HEK293 (cell line): ENCODE results near the gene CDH7.

ENCODE experiments used
- CTCF ChIA-PET: fragments of 350-600 bp; formaldehyde crosslinking; extraction: SDS; loops from one replicate; lab custom pipeline; 2021; ENCODE audit warnings: antibody characterized with exemption; lab: Yijun Ruan, JAX
- POLR2A ChIA-PET: fragments of 300-600 bp; formaldehyde crosslinking; extraction: SDS; loops from one replicate; lab custom pipeline; 2020; ENCODE audit warnings: antibody characterized with exemption, inconsistent platforms; lab: Yijun Ruan, JAX
- H3K27ac ChIP-seq: fragments of 200-500 bp; sonication (Bioruptor generic); 2 replicates; pipeline ENCODE4 v1.5.1; 2014; ENCODE audit warnings: low read depth, low read length, control low read depth, inconsistent platforms; ENCODE audit errors: extremely low read depth
- H3K36me3 ChIP-seq, 2 experiments: fragments of 200-500 bp in 1 of 2; sonication (Bioruptor generic) in 1 of 2; 1 replicate in 1 of 2; 2 replicates in 1 of 2; pipeline ENCODE4 v1.5.1; 2014 to 2017; ENCODE audit warnings: inconsistent platforms in 2 of 2, low read length in 2 of 2; ENCODE audit not compliant: control insufficient read depth in 2 of 2, insufficient read depth in 1 of 2
- H3K4me1 ChIP-seq: fragments of 200-500 bp; sonication (Bioruptor generic); 2 replicates; pipeline ENCODE4 v1.5.1; 2014; ENCODE audit warnings: mild to moderate bottlenecking, low read length, inconsistent platforms; ENCODE audit not compliant: control insufficient read depth, insufficient read depth
- H3K4me3 ChIP-seq: 2 replicates; pipeline ENCODE4 v1.5.1; 2011; ENCODE audit warnings: low read depth, mild to moderate bottlenecking, control low read depth, low read length, moderate library complexity
- H3K9me3 ChIP-seq: fragments of 200-500 bp; sonication (Bioruptor generic); 2 replicates; pipeline ENCODE4 v1.5.1; 2014; ENCODE audit warnings: low read depth, low read length, inconsistent platforms; ENCODE audit not compliant: control insufficient read depth, insufficient read depth
- KLF17 ChIP-seq: fragments of 450-650 bp; formaldehyde crosslinking; IDR thresholded peaks from 2 replicates; pipeline ENCODE4 v1.5.1; 2016; ENCODE audit warnings: missing biosample characterization, missing genetic modification characterization
- MZF1 ChIP-seq: fragments of 450-650 bp; formaldehyde crosslinking; IDR thresholded peaks from 2 replicates; pipeline ENCODE4 v1.5.1; 2017; ENCODE audit warnings: missing biosample characterization, missing genetic modification characterization, borderline replicate concordance
- PBX3 ChIP-seq: sonication (generic); formaldehyde crosslinking; IDR thresholded peaks from 2 replicates; pipeline ENCODE4 v1.8.1; 2022; ENCODE audit warnings: mild to moderate bottlenecking, moderate library complexity, missing genetic modification reagents
- PRDM6 ChIP-seq: fragments of 450-650 bp; formaldehyde crosslinking; IDR thresholded peaks from 2 replicates; pipeline ENCODE4 v1.5.1; 2017; ENCODE audit warnings: missing biosample characterization, missing genetic modification characterization
- TRIM28 ChIP-seq: IDR thresholded peaks from 2 replicates; pipeline ENCODE4 v1.6.1; 2011; ENCODE audit warnings: low read length, control low read depth, borderline replicate concordance
- TSHZ1 ChIP-seq: fragments of 450-650 bp; formaldehyde crosslinking; IDR thresholded peaks from 2 replicates; pipeline ENCODE4 v1.5.1; 2016; ENCODE audit warnings: missing biosample characterization, missing genetic modification characterization, borderline replicate concordance
- YY2 ChIP-seq: fragments of 450-650 bp; formaldehyde crosslinking; IDR thresholded peaks from 2 replicates; pipeline ENCODE4 v1.5.1; 2016; ENCODE audit warnings: missing biosample characterization, missing genetic modification characterization
- ZBTB7A ChIP-seq: fragments of 450-650 bp; formaldehyde crosslinking; IDR thresholded peaks from 2 replicates; pipeline ENCODE4 v1.5.1; 2016; ENCODE audit warnings: low read depth, missing biosample characterization, missing genetic modification characterization
- ZNF121 ChIP-seq: fragments of 450-650 bp; formaldehyde crosslinking; IDR thresholded peaks from 2 replicates; pipeline ENCODE4 v1.5.1; 2016; ENCODE audit warnings: missing biosample characterization, missing genetic modification characterization
- ZNF133 ChIP-seq: fragments of 450-650 bp; formaldehyde crosslinking; IDR thresholded peaks from 2 replicates; pipeline ENCODE4 v1.5.1; 2016; ENCODE audit warnings: missing biosample characterization, missing genetic modification characterization
- ZNF138 ChIP-seq: fragments of 450-650 bp; formaldehyde crosslinking; IDR thresholded peaks from 2 replicates; pipeline ENCODE4 v1.5.1; 2016; ENCODE audit warnings: missing biosample characterization, missing genetic modification characterization, borderline replicate concordance
- ZNF175 ChIP-seq: fragments of 450-650 bp; formaldehyde crosslinking; IDR thresholded peaks from 2 replicates; pipeline ENCODE4 v1.5.1; 2016; ENCODE audit warnings: missing biosample characterization, missing genetic modification characterization
- ZNF211 ChIP-seq: fragments of 450-650 bp; formaldehyde crosslinking; IDR thresholded peaks from 2 replicates; pipeline ENCODE4 v1.5.1; 2016; ENCODE audit warnings: low read depth, missing biosample characterization, missing genetic modification characterization
- ZNF335 ChIP-seq: fragments of 450-650 bp; formaldehyde crosslinking; conservative IDR thresholded peaks from 2 replicates; pipeline ENCODE4 v1.5.1; 2016; ENCODE audit warnings: missing biosample characterization, missing genetic modification characterization
- ZNF341 ChIP-seq: fragments of 450-650 bp; formaldehyde crosslinking; IDR thresholded peaks from 2 replicates; pipeline ENCODE4; 2016; ENCODE audit warnings: low read depth, missing biosample characterization, missing genetic modification characterization
- ZNF350 ChIP-seq: fragments of 450-650 bp; formaldehyde crosslinking; IDR thresholded peaks from 2 replicates; pipeline ENCODE4 v1.5.0; 2017; ENCODE audit warnings: missing biosample characterization, mild to moderate bottlenecking, missing genetic modification characterization
- ZNF423 ChIP-seq: fragments of 450-650 bp; formaldehyde crosslinking; IDR thresholded peaks from 2 replicates; pipeline ENCODE4 v1.5.1; 2016; ENCODE audit warnings: missing biosample characterization, missing genetic modification characterization
- ZNF426 ChIP-seq: fragments of 450-650 bp; formaldehyde crosslinking; IDR thresholded peaks from 2 replicates; pipeline ENCODE4 v1.5.1; 2017; ENCODE audit warnings: missing biosample characterization, missing genetic modification characterization, mild to moderate bottlenecking, inconsistent platforms, moderate library complexity
- ZNF623 ChIP-seq: fragments of 450-650 bp; formaldehyde crosslinking; IDR thresholded peaks from 2 replicates; pipeline ENCODE4 v1.5.1; 2016; ENCODE audit warnings: missing biosample characterization, missing genetic modification characterization
- ZNF768 ChIP-seq: fragments of 450-650 bp; formaldehyde crosslinking; IDR thresholded peaks from 2 replicates; pipeline ENCODE4 v1.5.1; 2018; ENCODE audit warnings: missing biosample characterization, mild to moderate bottlenecking, missing genetic modification characterization
- ZXDB ChIP-seq: fragments of 450-650 bp; formaldehyde crosslinking; IDR thresholded peaks from 2 replicates; pipeline ENCODE4 v1.5.1; 2016; ENCODE audit warnings: missing biosample characterization, missing genetic modification characterization
- TF ChIP-seq, protein P1 (sequence below): fragments of 450-650 bp; formaldehyde crosslinking; IDR thresholded peaks from 2 replicates; pipeline ENCODE4 v1.5.1; 2016; ENCODE audit warnings: missing biosample characterization, missing genetic modification characterization

Gene CDH7

DNA sequence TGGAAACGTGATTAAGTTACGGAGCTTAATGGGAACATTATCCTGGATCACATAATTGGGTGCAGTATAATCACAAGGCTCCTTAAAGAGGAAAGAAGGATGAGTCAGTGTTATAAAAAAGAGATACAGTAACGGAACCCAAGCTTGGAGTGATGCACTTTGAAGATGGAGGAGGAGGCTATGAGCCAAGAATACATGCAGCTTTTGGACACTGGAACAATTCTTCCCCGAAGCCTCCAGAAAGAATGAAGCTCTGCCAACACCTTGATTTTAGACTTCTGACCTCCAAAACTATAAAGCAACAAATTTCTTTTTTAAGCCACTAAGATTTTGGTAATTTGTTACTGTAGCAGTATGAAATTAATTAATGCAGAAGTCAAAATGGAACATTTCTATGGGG lies 85.1 kb downstream of the CDH7 start (continued):
- no peak for TF ChIP-seq TSHZ1 (tag by site-specific recombination)
- no peak for TF ChIP-seq ZNF121 (tag by site-specific recombination)
- no peak for TF ChIP-seq ZBTB7A (tag by site-specific recombination)
- TF ChIP-seq YY2, result no peak
- TF ChIP-seq ZNF138 (tag by site-specific recombination), result no peak

GRCh38 chr18:65846107-65846506 lies 95.3 kb downstream of the CDH7 start:
- Histone ChIP-seq H3K4me1 (0 out of 2 replicates have a peak, but pooled peaks cover 4% of the 10 kb centered on the region), H3K27ac (no peak overlapping the region), H3K9me3 (no peaks in the 10 kb centered on the region), H3K36me3 (no peaks in the 10 kb centered on the region), H3K4me3 (no peak overlapping the region)
- POLR2A ChIA-PET, result no interaction called here
- CTCF ChIA-PET, result no interaction called here
- TF ChIP-seq ZNF768, result no peak
- TF ChIP-seq ZNF426 (tag by site-specific recombination), result no peak
- TF ChIP-seq PRDM6, result no peak
- TF ChIP-seq ZNF623 (tag by site-specific recombination), result no peak
- no peak for TF ChIP-seq MZF1 (tag by site-specific recombination)
- no peak for TF ChIP-seq KLF17 (tag by site-specific recombination)
- no peak for TF ChIP-seq ZNF335
- TF ChIP-seq ZNF138 (tag by site-specific recombination), result no peak

DNA sequence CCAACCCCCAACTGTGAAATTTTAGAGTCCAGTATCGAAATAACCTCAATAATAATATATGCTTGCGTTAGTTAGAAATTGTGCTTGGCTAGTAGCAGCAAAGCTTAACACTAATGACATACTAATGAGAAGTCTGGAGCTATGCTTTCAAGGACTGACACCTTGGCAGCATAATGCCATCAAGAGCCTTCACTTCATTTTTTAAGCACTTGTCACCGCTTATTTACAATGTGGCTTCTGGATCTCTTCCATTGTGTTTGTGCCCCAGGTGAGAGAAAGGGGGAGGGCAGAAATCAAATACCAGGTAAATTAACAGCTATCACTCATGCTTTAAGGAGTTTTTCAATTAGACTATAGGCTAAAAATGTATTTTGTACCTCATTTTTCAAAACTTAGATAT lies 101.5 kb downstream of the CDH7 start:
- Histone ChIP-seq H3K27ac (no peak overlapping the region), H3K36me3 (no peaks in the 10 kb centered on the region), H3K9me3 (no peaks in the 10 kb centered on the region), H3K4me3 (no peak overlapping the region), H3K4me1 (no peaks in the 10 kb centered on the region)
- ChIA-PET POLR2A (no interaction called here), CTCF (no interaction called here)
- TF ChIP-seq KLF17 (tag by site-specific recombination), result no peak
- TF ChIP-seq ZNF350 (tag by site-specific recombination), result no peak
- no peak for TF ChIP-seq ZNF423 (tag by site-specific recombination)
- no peak for TF ChIP-seq PBX3 (CRISPR knock-in tag)
- no peak for TF ChIP-seq ZNF341 (tag by site-specific recombination)
- TF ChIP-seq ZXDB (tag by site-specific recombination), result no peak
- TF ChIP-seq ZNF133 (tag by site-specific recombination), result no peak
- TF ChIP-seq TRIM28, result no peak
- TF ChIP-seq ZNF211 (tag by site-specific recombination), result no peak
- TF ChIP-seq, protein P1, sequence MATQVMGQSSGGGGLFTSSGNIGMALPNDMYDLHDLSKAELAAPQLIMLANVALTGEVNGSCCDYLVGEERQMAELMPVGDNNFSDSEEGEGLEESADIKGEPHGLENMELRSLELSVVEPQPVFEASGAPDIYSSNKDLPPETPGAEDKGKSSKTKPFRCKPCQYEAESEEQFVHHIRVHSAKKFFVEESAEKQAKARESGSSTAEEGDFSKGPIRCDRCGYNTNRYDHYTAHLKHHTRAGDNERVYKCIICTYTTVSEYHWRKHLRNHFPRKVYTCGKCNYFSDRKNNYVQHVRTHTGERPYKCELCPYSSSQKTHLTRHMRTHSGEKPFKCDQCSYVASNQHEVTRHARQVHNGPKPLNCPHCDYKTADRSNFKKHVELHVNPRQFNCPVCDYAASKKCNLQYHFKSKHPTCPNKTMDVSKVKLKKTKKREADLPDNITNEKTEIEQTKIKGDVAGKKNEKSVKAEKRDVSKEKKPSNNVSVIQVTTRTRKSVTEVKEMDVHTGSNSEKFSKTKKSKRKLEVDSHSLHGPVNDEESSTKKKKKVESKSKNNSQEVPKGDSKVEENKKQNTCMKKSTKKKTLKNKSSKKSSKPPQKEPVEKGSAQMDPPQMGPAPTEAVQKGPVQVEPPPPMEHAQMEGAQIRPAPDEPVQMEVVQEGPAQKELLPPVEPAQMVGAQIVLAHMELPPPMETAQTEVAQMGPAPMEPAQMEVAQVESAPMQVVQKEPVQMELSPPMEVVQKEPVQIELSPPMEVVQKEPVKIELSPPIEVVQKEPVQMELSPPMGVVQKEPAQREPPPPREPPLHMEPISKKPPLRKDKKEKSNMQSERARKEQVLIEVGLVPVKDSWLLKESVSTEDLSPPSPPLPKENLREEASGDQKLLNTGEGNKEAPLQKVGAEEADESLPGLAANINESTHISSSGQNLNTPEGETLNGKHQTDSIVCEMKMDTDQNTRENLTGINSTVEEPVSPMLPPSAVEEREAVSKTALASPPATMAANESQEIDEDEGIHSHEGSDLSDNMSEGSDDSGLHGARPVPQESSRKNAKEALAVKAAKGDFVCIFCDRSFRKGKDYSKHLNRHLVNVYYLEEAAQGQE, result no peak
- no peak for TF ChIP-seq ZNF175 (tag by site-specific recombination)
- TF ChIP-seq ZNF121 (tag by site-specific recombination), result no peak
